GM18511 (cell line): ENCODE data around the gene KIAA1755.
"Not testable (repeated sequence)": the region's sequence is repeated elsewhere in the genome, so short reads cannot be mapped to it uniquely, and the experiment has no call there.

ENCODE experiments used
- ATAC-seq: cut with Tn5 transposase; IDR thresholded peaks from one replicate; pipeline ENCODE4 v1.9.1; 2021; ENCODE audit warnings: mild to moderate bottlenecking, moderate library complexity; ENCODE audit not compliant: unreplicated experiment

The KIAA1755 gene

GRCh38 chr20:38267901-38268514 is 7.5 kb upstream of the KIAA1755 start:
- ATAC-seq: no peak

GRCh38 chr20:38267296-38267695 is 6.8 kb upstream of the KIAA1755 start:
- ATAC-seq: no peak

DNA sequence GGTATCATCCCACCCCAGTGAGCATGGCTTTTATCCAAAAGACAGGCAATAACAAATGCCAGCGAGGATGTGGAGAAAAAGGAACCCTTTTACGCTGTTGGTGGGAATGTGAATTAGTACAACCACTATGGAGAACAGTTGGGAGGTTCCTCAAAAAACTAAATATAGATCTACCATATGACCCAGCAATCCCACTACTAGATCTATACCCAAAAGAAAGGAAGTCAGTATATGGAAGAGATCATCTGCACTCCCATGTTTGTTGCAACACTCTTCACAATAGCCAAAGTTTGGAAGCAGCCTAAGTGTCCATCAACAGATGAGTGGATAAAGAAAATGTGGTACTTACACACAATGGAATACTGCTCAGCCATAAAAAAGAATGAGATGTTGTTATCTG is 5.9 kb upstream of the KIAA1755 start:
- no peak for ATAC-seq

- no peak for ATAC-seq
Measured at GRCh38 chr20:38262931-38263330, 2.4 kb upstream of the KIAA1755 start.

DNA sequence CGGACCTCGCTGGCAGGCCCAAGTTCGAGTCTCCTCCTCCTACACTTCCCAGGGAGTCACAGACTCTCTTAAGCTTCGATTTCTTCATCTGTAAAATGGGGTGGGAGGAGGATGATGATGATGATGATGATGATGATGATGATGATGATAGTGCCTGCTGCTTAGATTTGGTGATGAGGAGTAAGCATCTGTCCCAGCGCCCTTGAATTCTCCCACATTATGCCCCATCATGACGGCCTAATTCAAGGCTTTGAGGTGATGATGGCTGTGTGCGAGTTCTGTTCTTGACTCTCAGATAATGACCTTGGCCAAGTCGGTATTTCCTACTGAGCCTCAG is 487 bp upstream of the KIAA1755 start:
- ATAC-seq: no peak

- no peak for ATAC-seq
Measured at GRCh38 chr20:38260025-38260377, 534 bp downstream of the KIAA1755 start.

DNA sequence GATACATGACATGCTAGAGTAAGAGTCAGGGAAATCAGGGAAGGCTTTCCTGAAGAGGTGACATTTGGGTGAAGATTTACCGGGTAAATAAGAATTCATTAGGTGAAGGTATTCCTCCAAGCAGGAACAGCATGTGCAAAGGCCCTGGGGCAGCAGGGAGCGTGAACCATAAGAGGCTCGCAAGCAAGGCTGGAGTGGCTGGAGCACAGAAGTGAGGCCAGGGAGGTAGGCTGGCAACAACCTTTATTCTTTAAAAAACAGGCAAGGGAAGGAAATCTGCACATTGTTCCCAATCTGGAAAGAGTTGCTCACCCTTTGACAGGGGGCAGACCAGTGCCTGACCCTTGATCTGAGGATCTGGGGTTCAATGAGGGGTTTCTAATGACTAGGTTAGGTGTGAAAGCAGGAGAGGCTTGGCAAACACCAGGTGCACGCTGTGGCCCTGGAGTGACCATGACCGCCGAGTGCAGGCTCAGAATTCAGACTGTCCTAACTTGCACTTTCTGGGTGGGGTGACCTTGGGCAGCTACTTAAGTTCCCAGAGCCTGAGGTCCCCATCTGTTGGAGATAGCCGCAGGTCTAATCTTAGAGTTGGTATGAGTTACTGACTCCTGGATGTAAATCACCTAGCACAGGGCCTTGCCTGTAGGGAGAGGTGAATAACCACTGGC is 1.9 kb downstream of the KIAA1755 start:
- no peak for ATAC-seq

GRCh38 chr20:38256966-38257365 is 3.6 kb downstream of the KIAA1755 start:
- no peak for ATAC-seq

- ATAC-seq: no peak
Measured at GRCh38 chr20:38256021-38256420, 4.5 kb downstream of the KIAA1755 start.

- ATAC-seq: no peak
Measured at GRCh38 chr20:38255393-38255792, 5.1 kb downstream of the KIAA1755 start.

DNA sequence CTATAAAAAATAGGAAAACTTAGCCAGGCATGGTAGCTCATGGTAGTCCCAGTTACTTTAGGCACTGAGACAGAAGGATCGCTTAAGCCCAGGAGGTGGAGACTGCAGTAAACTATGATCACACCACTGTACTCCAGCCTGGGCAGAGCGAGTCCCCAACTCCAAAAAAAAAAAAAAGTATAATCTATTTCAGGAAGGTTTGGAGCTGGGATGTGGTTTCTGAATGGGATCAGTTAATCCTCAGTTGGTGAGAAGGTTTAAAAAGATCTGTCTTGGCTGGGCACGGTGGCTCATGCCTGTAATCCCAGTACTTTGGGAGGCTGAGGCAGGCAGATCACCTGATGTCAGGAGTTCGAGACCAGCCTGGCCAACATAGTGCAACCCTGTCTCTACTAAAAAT is 5.9 kb downstream of the KIAA1755 start:
- not testable (repeated sequence) for ATAC-seq

GRCh38 chr20:38253571-38253970 is 7.0 kb downstream of the KIAA1755 start:
- no peak for ATAC-seq

GRCh38 chr20:38252292-38253288 is 7.9 kb downstream of the KIAA1755 start:
- ATAC-seq: no peak

- ATAC-seq: not testable (repeated sequence)
Measured at GRCh38 chr20:38251441-38251840, 9.1 kb downstream of the KIAA1755 start.

GRCh38 chr20:38250609-38251008 is 9.9 kb downstream of the KIAA1755 start:
- ATAC-seq: no peak

DNA sequence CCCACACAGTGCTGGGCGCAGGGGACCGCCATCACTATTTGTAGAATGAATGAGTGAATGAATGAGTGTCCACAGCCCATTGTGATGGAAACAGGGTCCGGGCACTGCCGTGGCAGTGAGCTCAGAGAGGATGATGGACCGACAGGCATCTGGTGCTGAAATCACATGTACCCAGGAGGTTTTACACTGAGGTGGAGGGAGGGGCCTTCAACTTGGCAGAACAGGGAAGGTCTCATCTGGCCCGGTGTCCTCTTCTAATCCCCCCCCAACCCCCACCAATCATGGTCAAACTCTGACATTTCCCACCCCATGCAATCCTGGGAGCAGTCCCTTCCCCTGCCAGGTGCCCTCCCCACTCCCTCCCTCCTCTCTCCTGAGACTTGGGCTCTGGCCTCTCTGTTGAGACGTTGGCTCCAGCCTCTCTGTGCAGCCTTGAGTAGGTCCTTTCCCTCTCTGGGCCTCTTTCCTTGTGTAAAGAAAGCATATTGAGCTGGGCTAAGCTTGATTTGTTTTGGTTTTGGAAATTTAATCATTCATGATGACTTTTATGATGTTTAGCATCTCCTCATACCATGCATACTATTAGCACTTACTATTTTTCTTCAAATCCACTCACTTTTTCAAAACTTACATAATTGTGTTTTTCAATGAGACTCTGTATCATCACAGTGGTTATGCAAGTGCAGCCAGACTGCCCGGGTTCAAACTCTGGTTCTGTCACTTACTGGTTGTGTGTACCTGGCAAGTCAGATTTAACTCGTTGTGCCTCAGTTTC is 10.8 kb downstream of the KIAA1755 start:
- ATAC-seq: no peak

DNA sequence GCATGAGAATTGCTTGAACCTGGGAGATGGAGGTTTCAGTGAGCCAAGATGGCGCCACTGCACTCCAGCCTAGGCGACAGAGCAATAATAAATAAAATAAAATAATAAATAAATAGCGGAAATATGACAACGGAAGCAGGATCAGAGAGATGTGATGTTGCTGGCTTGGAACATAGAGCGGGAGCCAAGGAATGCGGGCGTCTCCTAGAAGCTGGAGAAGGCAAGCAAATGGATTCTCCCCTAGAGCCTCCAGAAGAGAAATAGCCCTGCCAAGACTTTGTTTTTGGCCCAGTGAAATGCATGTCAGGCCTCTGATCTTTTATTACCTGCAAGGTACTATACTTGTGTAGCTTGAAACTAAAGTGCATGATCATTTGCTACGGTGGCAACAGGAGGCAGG is 12.4 kb downstream of the KIAA1755 start:
- ATAC-seq: no peak

- ATAC-seq: not testable (repeated sequence)
Measured at GRCh38 chr20:38247725-38248124, 12.8 kb downstream of the KIAA1755 start.

- no peak for ATAC-seq
Measured at GRCh38 chr20:38247166-38247509, 13.4 kb downstream of the KIAA1755 start.

DNA sequence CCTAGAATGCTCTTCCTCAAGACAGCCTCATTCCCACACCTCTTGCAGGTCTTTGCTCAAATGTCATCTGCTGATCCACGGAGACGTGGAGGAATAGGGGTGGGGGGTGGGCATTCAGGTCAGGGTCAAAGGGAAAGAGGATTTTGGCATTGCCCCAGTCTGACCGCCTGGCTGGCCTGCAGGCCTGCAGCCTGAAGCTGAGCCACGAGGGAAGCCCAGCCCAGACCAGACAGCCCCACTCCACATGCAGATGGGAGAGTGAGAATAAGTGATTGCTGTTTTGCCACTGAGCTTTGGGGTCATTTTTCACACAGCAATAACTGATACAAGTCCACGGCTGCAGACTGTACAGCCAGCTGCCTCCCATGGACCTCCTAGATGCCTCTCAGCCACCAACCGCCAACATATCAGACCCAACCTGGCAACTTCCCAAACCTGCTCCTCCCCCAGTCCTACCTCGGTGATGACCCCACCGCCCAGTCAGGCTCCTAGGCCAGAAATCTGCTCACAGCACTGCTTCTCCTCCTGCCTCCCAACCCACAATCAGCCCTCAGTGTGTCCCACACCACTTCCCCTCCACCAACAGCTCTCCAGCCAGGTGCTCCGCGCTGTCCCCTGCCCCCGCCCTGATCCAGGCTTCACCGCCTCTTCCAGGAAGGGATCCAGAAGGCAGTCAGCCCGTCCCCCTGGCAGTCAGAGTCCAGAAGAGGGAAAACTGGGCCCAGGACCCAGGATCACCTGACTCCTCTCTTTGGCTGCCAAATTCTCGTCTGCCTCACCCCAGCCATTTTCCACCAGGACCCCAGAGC is 14.0 kb downstream of the KIAA1755 start:
- no peak for ATAC-seq
